ENCODE data around the gene PDZD4.

Gene PDZD4

GRCh38 chrX:153829799-153830639 lies at the start of gene PDZD4:
TSS of gene PDZD4 (minus strand) at chrX:153830544. CDS start at chrX:153830298, 246 bp downstream.
- FAIRE-seq, result no peak

- no peak for FAIRE-seq
These were observed 49.5 kb upstream of the PDZD4 start for GRCh38 chrX:153879741-153880439.

GRCh38 chrX:153878969-153879653 lies 48.8 kb upstream of the PDZD4 start:
- no peak for FAIRE-seq

- no peak for FAIRE-seq
These were observed 48.0 kb upstream of the PDZD4 start for GRCh38 chrX:153878345-153878744.

GRCh38 chrX:153877571-153878261 lies 47.4 kb upstream of the PDZD4 start:
- no peak for FAIRE-seq

- FAIRE-seq, result no peak
These were observed 45.8 kb upstream of the PDZD4 start for GRCh38 chrX:153876112-153876491.

- FAIRE-seq, result no peak
These were observed 45.2 kb upstream of the PDZD4 start for GRCh38 chrX:153875391-153876111.

- no peak for FAIRE-seq
These were observed 44.2 kb upstream of the PDZD4 start for GRCh38 chrX:153874366-153875125.

GRCh38 chrX:153874085-153874365 lies 43.7 kb upstream of the PDZD4 start:
- FAIRE-seq, result no peak

GRCh38 chrX:153873282-153874084 lies 43.1 kb upstream of the PDZD4 start:
- no peak for FAIRE-seq

- no peak for FAIRE-seq
These were observed 41.9 kb upstream of the PDZD4 start for GRCh38 chrX:153871946-153872878.

GRCh38 chrX:153871451-153871850 lies 41.1 kb upstream of the PDZD4 start:
- FAIRE-seq, result no peak

- no peak for FAIRE-seq
These were observed 40.5 kb upstream of the PDZD4 start for GRCh38 chrX:153870791-153871360.

- FAIRE-seq, result no peak
These were observed 39.9 kb upstream of the PDZD4 start for GRCh38 chrX:153870288-153870690.

GRCh38 chrX:153869473-153870287 lies 39.3 kb upstream of the PDZD4 start:
- FAIRE-seq, result no peak

GRCh38 chrX:153868576-153869472 lies 38.5 kb upstream of the PDZD4 start:
- no peak for FAIRE-seq

GRCh38 chrX:153867671-153868070 lies 37.3 kb upstream of the PDZD4 start:
- no peak for FAIRE-seq
